Stromal cell of bone marrow (primary cell): ENCODE data around the gene TTLL10.

ENCODE experiments used
- DNase-seq: peaks from one replicate; pipeline ENCODE4 v3.0.0-alpha.2; 2012; ENCODE audit warnings: low read depth

TTLL10 gene

GRCh38 chr1:1173793-1174415 is at the start of gene TTLL10:
Gene TTLL10, plus strand, starts transcription at chr1:1173880. Its CDS starts 5,336 bp downstream, at chr1:1179216.
- DNase-seq, result no peak

GRCh38 chr1:1124508-1124785 is 49.2 kb upstream of the TTLL10 start:
- no peak for DNase-seq

GRCh38 chr1:1124786-1125642 is 48.7 kb upstream of the TTLL10 start:
- DNase-seq, result no peak

DNA sequence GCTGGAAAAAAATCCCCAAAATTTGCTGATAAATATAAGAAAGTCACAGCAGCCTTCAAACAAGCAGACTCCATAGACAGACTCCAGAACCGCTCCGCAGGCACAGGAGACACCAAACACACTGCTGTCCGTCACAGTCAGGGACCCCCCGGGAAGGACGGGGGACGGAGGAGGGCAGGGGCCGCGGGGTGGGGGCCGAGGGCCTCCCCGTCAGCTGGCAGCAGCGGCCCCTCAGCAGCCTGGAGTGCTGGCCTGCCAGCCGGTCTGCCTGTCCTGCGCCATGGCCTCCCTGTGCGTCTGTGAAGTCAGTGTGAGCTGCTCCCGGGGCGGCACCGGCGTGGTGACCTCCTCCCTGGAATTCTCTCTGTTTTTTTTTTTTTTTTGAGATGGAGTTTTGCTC is 47.7 kb upstream of the TTLL10 start:
- DNase-seq, result no peak

- no peak for DNase-seq
Measured at GRCh38 chr1:1127551-1128451, 45.9 kb upstream of the TTLL10 start.

DNA sequence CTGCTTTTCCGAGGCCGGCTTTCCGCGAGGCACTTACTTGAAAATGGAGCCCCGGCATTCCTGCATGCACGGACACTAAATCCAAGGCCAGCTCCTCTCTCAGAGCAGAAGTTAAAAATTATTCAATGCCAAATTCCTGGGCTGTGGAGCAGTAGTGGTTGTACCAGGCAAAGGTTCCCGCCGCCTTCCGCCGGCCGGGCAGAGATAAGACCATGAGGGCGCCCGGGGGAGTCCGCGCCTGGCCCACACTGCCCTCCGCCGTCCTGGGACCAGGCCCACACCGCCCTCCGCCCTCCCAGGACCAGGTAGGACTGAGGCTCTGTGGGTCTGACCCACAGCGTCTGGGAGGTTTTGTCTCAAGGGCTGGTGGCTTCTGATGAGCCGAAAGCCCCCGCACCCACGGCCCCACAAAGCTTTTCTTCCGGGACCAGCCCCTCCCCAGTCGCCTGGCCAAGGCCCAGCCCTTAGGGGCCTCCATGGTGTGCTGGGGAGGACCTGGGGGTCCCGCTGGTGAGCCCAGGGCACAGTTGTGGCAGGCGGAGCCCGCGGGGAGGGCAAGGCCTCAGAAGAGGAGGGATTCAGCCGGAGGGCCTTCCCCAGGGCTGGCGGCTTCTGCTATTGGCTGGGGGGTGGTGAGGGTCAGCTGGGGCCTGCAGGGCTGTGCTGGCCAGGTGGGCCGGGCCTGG is 45.1 kb upstream of the TTLL10 start:
- no peak for DNase-seq

DNA sequence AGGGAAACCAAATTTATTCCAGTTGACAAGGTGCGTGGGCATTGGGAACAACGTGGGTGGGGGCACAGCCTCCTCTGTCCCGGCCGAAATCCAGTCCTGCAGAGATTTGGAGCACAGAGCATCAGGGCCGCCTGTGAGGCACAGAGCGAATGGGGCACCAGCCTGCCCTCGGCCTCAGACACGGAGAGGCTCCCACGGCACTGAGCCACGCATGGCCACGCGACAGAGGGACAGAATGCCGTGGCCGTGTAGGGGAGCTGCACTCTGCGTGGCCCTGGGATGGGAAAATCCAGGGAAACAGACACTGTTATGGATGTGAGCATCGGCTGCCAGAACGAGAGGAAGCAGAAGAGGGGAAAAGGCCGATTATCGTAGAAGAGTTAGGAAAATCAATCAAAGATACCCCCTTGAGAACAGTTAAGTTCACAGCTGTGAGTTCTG is 44.3 kb upstream of the TTLL10 start:
- no peak for DNase-seq

- DNase-seq, result no peak
Measured at GRCh38 chr1:1130206-1131120, 43.2 kb upstream of the TTLL10 start.

- DNase-seq, result no peak
Measured at GRCh38 chr1:1132042-1132950, 41.4 kb upstream of the TTLL10 start.

DNA sequence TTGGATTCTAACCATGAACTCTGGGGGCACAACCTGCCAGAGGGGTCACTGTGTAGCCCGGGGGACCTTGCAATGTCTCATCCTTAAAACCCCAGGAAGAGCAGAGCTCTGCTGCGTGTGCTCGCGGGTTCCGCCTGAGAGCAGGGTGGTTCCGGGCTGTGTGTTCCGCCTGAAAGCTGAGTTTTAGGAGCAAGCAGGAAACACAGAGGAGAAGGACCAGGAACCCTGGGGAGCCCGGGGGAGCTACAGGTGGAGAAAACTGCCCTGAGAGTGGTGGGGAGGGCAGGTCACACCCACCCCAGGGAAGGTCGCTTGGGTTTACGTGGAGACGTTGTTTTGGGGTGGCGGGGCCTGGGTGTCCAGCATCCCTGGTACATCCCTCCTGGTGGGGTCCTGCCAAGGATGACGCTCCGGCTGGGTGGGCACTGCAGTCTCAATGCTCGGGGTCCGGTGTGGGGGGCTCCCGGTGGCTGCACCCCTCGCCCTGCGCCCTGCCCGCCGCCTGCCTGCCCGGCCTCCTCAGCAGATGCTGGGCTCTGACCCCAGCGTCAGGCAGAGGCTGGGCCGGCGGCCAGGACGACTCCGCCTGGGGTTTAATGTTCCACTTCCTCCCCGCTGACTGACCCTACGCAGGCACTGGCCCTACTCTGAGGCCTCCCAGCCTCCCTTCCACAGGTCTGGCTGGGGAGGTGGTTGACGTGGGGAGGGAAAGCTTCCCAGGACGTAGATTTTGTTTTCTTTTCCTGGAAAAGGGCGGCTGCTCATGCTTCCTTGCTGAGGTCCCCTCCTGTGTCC is 40.5 kb upstream of the TTLL10 start:
- DNase-seq, result peak; percentile 26

GRCh38 chr1:1134300-1134970 is 39.2 kb upstream of the TTLL10 start:
- no peak for DNase-seq

- DNase-seq, result no peak
Measured at GRCh38 chr1:1135339-1136136, 38.1 kb upstream of the TTLL10 start.

- DNase-seq, result no peak
Measured at GRCh38 chr1:1136547-1137230, 37.0 kb upstream of the TTLL10 start.

GRCh38 chr1:1137256-1138045 is 36.2 kb upstream of the TTLL10 start:
- DNase-seq, result no peak

GRCh38 chr1:1140673-1141072 is 33.0 kb upstream of the TTLL10 start:
- DNase-seq, result no peak

DNA sequence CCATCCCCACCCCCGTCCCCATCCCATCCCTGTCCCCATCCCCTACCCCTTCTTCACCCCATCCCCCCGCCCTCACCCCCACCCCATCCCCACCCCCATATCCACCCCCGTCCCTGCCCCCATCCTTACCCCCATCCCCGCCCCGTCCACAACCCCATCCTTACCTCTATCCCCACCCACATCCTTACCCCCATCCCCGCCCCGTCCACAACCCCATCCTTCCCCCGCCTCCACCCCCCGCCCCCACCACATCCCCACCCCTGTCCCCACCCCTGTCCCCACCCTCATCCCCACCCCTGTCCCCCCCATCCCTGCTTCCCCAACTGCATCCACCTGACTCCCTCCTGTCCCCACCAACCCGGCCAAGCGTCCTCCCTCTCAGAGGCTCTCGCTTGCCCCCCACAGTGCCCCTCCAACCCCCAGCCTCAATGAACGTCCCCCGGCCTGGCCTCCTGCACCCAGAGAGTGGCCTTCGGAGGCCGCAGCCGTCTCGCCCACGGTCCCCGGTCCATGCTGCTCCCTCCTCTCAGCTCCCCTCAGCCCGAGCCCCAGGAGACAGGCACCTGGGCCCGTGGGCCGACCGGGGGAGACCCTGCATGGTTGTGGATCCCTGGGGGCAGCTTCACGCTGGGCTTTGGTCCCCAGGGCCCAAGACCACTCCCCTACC is 32.3 kb upstream of the TTLL10 start:
- DNase-seq, result no peak
